SKM-1 (cell line): ENCODE results near the gene EHBP1.
A peak's percentile ranks its signal among the peaks of the same experiment; 100 is the strongest.

Experiments used
- DNase-seq: peaks from one replicate; lab custom pipeline; 2025; ENCODE audit not compliant: unreplicated experiment; lab: John Stamatoyannopoulos, UW

EHBP1 gene

DNA sequence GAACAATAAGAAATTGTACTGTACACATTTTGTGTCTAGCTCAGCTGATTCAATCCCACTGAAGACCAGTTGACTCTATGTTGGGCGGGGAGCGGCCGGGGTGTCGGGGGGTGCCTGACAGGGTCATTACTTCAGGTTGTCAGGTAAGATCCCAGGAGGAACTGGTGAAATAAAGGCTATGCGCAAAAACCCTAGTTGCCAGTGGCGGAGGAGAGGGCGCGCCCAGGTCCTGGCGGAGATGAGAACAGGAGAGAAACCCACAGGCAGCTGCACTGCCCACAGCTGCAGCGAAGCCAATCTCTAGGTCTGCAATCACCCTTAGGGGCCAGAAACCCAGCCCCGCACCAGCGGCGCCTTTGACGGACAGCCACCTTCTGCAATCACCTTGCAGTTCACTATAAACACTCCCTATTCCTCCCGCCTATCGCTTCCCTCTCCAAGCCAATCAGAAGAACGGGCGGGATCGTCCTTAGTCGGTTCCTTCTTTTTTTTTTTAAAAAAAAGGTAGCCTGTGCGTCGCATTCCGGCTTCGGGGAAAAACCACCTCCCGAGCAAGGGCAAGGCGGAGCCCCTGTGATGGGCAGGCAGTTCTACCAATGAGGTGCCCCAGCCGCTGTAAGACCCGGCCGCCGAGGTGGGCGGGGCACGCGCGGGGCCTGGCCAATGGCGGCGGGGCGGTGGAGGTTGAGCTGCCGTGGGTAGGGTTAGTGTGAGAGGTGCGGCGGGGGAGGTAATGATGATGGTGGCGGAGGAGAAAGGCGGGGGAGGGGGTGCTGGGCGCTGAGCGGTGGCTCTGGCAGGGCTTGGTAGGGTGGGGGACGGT lies at the start of gene EHBP1:
EHBP1 (plus strand) TSS at position 707 of the 823 bp plus-strand sequence. CDS start 1,479 bp downstream, outside the sequence.
- DNase-seq: peak; percentile 99

DNA sequence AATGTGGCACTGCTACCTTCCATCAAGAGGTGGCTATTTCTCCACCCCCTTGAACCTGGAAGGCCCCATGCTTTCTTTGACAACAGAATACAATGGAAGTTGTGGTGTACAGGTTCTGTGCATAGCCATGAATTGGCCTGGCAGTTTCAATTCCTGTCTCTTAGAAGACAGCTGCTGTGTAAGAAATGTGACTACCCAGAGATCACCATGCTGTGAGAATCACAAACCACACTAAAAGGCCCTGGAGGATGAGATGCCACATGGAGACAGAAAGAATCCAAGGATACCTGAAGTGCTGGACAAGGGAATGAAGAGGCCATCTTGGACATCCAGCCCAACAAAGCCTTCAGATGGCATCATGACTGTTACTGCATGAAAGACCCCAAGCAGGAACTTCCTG lies 47.7 kb upstream of the EHBP1 start:
- DNase-seq: no peak

DNA sequence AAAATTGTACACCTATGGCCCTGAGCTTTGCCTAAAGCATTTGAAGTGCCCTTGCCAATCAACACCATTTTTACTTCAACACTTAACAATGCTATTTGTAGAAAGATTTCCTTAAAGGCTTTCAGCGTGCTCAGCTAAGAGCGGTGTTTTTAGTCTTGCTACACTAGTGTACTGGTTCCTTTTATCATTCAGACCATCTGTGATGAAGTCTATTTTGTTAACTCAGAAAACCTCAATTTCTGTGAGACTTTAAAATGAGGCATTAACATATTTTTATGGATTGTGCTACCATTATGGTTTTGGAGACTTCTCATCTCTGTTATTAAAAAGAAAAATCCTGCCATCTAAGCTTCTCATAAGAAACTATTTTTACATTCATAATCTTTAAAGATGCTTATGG lies 46.6 kb upstream of the EHBP1 start:
- DNase-seq: no peak

GRCh38 chr2:62660087-62660486 lies 45.4 kb upstream of the EHBP1 start:
- DNase-seq: no peak

DNA sequence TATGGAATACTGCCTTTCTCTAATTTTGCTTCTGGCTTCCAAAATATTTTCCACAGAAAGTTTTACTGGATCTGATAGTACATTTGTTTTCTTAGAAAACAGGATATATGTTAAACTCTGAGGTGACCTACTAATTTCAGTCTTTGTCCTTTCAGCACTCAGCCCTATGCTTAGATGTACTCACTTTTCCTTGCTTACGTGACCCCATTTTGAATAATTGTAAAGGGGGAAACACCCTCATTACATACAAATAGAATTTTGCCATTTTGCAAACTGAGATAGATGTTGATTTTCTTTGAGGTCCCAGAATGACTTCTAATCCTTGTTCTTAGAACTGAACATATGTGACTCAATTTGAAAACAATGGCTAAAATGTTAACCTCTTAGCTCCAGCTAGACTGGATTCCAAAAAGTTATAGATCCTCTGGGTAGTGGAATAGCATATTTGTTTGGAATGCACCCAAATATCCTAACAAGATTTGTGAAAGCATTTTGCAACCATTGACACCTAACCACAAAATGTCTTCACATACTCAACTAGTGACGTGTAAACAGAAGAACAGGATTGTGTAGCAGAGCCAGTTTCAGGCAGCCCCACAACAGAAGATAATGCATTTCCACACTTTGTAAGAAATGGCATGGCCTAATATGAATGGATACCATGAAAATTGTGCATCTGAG lies 44.8 kb upstream of the EHBP1 start:
- no peak for DNase-seq

- no peak for DNase-seq
These were observed 44.3 kb upstream of the EHBP1 start for GRCh38 chr2:62661263-62661635.

GRCh38 chr2:62662131-62662530 lies 43.4 kb upstream of the EHBP1 start:
- DNase-seq: no peak

DNA sequence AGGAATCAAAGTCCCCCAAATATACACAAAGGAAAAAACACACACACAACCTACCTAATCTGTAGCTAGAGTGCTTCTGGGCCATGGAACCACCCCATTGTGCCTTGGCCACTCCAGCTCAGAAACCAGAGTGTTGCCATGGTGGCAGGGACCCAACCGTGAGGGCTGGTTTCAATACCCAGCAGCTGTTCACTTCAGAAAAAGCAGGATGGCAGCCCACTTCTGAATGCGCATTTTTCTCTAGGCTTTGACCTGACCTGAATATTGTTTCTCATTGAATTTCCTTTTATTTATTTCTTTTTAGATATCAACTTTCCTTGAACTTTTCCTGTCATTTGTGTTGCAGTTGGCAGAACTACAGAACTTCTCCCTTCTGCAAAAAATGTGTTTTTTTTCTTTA lies 43.0 kb upstream of the EHBP1 start:
- DNase-seq: no peak

- DNase-seq: no peak
These were observed 42.1 kb upstream of the EHBP1 start for GRCh38 chr2:62663411-62663810.

DNA sequence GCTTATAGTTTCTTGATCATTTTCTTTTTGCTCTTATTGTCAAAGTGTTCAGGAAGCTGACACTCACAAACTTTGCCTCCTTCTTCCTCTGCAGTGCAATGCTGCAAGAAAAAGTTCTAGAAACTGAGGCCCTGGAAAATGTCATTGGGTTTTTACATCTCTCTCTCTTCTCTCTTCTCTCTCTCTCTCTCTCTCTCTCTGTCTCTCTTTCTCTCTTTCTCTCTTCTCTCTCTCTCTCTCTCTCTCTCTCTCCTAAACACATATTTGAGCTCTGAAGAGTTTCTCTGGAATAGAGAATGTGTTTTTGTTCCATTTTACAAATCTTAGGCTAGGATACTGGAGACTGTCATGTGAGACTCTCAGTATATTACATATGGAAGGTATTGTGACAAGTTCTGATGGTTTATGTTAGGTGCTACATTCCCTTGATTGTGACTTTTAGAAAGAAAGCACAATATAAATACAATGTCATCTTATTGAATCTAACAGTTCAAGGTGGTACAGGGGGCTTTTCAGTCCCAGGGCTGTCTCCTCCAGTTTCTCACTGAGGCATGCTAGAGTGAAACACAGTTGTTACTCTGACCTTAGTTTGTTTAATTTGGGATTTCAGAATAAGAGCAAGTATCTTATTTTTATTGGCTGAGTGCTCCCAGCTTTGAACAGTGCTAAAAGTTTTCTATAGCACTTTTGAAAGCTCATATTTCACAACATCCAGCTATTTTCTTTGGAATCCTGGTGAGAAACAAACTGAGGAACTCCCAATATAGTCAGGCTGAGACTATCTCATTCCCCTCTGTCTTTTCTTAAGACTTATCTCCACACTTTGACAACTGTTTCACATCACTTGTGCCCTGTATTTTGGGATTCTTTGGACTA lies 41.4 kb upstream of the EHBP1 start:
- no peak for DNase-seq

GRCh38 chr2:62665446-62665845 lies 40.1 kb upstream of the EHBP1 start:
- no peak for DNase-seq

DNA sequence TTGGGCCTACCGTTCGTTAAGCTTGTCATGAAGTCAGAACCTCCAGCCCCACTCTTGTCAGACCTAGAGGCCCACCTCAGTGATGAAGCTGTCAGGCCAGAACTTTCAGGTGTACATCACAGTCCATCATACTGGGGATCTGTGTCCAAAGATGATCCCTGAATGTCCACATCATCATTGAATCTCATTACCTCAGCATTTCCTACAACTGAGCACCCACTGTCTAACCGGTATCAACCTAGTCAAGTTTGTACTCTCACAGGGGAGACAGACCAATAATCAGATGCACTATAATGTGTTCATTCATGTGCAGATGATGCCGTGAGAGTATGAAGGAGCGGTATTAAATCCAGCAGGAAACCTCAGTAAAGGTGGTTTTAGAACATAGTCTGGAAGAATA lies 36.3 kb upstream of the EHBP1 start:
- DNase-seq: no peak

GRCh38 chr2:62672601-62673000 lies 32.9 kb upstream of the EHBP1 start:
- no peak for DNase-seq

DNA sequence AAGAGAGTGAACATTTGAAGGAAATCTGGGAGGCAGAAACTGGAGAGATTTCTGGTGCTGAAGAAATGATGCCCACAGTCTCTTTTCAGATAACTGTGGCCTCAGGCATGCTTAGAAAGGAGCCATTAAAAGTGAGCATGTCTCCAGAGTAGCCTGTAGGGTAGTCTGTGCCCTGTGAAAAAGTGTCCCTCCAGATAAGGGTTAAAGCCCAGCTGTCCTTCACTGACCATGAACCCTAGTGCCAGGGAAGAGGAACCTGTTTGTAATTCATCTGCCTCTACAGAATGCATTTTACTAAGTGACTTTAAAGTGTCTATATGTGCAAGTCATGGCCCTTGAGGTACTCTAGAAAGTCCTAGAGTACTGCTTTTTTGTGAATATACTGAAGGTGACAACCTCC lies 30.5 kb upstream of the EHBP1 start:
- DNase-seq: no peak

- no peak for DNase-seq
These were observed 20.3 kb upstream of the EHBP1 start for GRCh38 chr2:62685256-62685655.

DNA sequence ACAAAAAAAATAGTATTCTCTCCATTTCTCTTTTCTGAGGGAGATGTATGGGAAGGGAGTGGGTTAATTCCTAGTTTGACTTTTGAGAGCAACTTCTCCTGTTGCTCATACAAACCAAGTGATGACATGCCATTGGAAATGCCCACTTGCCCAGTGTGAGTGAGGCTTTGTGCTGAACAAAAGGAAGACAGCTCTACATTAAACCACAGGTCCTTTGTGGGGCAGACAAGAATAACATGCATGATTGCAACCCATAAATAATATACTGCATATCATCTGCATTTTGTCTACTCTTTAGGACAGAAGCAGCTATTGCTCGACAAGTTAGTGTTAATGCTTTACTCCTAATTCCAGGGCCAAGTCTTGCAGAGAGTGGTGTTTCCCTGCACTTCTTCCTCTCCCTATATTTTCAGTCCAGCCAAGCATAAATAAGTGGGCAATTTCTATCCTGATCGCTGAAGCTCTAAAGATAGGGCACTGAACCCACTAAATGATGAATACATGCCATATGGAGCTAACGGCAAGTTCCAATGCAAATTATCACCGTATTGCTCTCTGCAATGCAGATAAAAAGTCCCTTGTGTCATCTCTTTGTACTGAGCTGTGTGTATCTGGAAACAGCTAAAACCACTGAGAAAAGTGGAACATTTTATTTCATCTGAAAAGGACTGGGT lies 19.4 kb upstream of the EHBP1 start:
- DNase-seq: no peak

GRCh38 chr2:62687636-62688035 lies 17.9 kb upstream of the EHBP1 start:
- no peak for DNase-seq

- no peak for DNase-seq
These were observed 16.7 kb upstream of the EHBP1 start for GRCh38 chr2:62688771-62689170.

GRCh38 chr2:62691186-62691585 lies 14.3 kb upstream of the EHBP1 start:
- DNase-seq: no peak

DNA sequence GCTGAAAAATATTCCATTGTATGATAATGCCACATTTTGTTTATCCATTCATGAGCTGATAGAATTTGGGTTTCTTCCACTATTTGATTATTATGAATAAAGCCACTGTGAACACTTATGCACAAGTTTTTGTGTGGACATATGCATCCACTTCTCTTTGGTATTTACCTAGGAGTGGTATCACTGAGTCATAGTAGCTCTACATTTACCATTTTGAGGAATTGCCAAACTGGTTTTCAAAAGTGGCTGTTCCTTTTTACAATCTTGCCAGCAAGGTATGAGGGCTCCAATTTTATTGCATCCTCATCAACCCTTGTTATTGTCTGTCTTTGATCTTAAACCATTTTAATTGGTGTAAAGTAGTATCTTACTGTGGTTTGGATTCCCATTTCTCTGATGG lies 13.3 kb upstream of the EHBP1 start:
- DNase-seq: no peak

DNA sequence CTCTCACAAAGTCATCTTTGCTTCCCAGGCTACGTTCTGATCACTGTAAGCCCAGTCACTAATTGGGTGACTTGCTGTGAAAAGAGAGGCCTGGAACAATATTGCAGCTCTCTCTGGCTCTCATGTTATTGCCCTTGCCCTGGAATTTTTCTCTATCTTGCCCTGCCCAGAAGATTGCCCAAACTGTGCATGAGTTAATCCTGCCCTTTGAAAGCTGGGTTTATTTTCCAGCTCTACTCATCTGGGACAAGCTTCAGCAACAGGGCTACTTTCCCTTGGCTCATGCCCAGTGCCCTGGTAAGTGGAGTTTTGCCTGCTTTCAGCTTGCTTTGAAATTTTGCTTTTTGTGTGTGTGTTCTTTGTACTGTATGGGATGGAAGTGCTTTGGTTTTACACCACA lies 6.9 kb upstream of the EHBP1 start:
- no peak for DNase-seq
